Lung (tissue), 12 donors: ENCODE data around the gene SAMD9. TPM values are rescaled to one million over a fixed set of nuclear protein-coding genes. Genes with fewer than 3 reads are reported as not detected.
A peak's percentile ranks its signal among the peaks of the same experiment; 100 is the strongest.

Source experiments
- ATAC-seq: fragments of 200-7000 bp; cut with Tn5 transposase; one replicate; pipeline ENCODE4 v1.9.1; 2020; ENCODE audit warnings: moderate number of reproducible peaks; ENCODE audit not compliant: insufficient read depth, low FRiP score
- DNase-seq, 3 donors: peaks; one replicate each; pipeline ENCODE4 v3.0.0-alpha.2; 2013 to 2017
- H3K27ac ChIP-seq, 2 donors: one replicate each; pipeline ENCODE4 v1.5.1; 2013; ENCODE audit warnings: mild to moderate bottlenecking in 2 of 2, moderate library complexity in 2 of 2, control low read depth in 1 of 2, inconsistent platforms in 1 of 2, low read depth in 1 of 2, low read length in 1 of 2
- H3K27me3 ChIP-seq, 3 donors: one replicate each; pipeline ENCODE4 v1.5.1; 2013; ENCODE audit warnings: low read length in 2 of 3; ENCODE audit not compliant: control insufficient read depth in 3 of 3, insufficient read depth in 3 of 3
- H3K36me3 ChIP-seq, 4 donors: one replicate each; pipeline ENCODE4 v1.5.1; 2013; ENCODE audit warnings: low read length in 4 of 4, mild to moderate bottlenecking in 1 of 4, moderate library complexity in 1 of 4; ENCODE audit not compliant: control insufficient read depth in 4 of 4, insufficient read depth in 4 of 4
- H3K4me1 ChIP-seq, 5 donors: one replicate each; pipeline ENCODE4 v1.5.1; 2013; ENCODE audit warnings: low read length in 5 of 5, mild to moderate bottlenecking in 2 of 5, moderate library complexity in 1 of 5; ENCODE audit not compliant: control insufficient read depth in 5 of 5, insufficient read depth in 5 of 5
- H3K4me3 ChIP-seq: one replicate; pipeline ENCODE4 v1.5.1; 2013; ENCODE audit warnings: mild to moderate bottlenecking, control low read depth, moderate library complexity
- H3K9ac ChIP-seq, 2 donors: one replicate each; pipeline ENCODE4 v1.5.1; 2013; ENCODE audit warnings: low read length in 2 of 2, control low read depth in 1 of 2; ENCODE audit not compliant: insufficient read depth in 1 of 2
- H3K9me3 ChIP-seq, 4 donors: one replicate each; pipeline ENCODE4 v1.5.1; 2013; ENCODE audit warnings: low read length in 3 of 4, mild to moderate bottlenecking in 1 of 4, moderate library complexity in 1 of 4; ENCODE audit not compliant: control insufficient read depth in 4 of 4, insufficient read depth in 3 of 4
- WGBS, 2 donors: extraction: QIAGEN DNeasy Blood & Tissue Kit; methylation state at CpG; one replicate each; pipeline ENCODE4 v1.1.7; 2013; 5-methylcytosine and 5-hydroxymethylcytosine counted together
- polyA plus RNA-seq, 2 donors: library from polyadenylated mRNA; stranded (reverse); fragments of 200-250 nt; gene quantifications; one replicate each; pipeline ENCODE4 v1.2.1, GENCODE V29; 2013
- total RNA-seq, 2 donors: library from RNA; depleted of rRNA in 1 of 2; stranded (reverse); fragments of >200 nt in 1 of 2; gene quantifications; one replicate each; pipeline ENCODE4 v1.2.1, GENCODE V29; 2014 to 2021
- TF ChIP-seq, protein P1 (sequence below): IDR thresholded peaks from 2 replicates; pipeline ENCODE4 v1.5.1; 2012; ENCODE audit warnings: mild to moderate bottlenecking; ENCODE audit errors: control extremely low read depth, extremely low read depth
- donor health status: control.
- donor health status: control.
- donor health status: Bipolar disorder and iron deficiency.
- donor health status: healthy.
- donor health status: DM: yes; HTN: yes; CAD: no.

SAMD9 gene
- total and polyA plus RNA-seq, 4 donors = 2.3 to 14.5 (median 7.5) TPM

DNA sequence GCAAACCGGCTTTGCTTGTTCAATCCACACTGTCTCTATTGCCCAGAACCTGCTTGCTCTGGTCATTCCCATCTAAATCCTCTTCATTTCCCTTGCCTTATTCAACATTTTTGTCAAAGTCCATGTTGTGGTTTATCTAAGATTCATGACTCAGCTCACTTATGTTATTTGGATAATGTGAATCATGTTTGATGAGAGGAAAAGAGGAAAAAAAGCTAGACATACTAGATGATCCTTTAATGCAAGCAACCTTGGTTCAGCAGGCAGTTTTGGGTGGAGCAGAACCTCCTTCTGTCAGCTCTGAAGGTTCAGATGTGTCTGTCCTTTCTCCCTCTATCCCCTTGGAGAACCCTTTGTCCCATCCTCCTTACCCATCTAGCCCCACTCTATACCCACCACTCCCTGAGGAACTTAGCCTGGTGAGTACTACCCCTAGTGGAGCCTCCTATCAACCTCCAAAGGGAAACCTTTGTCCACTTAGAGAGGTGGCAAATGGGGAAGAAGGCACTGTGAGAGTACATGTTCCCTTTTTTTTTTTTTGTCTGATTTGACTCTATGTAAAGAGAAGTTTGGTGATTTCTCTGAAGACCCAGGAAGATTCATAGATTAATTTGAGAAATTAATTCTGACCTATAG, 32.5 kb upstream of the SAMD9 start:
- Histone ChIP-seq H3K9ac (no peak overlapping the region), H3K9me3 (no peaks in the 10 kb centered on the region), H3K4me1 (peaks cover 0 to 26% (median 5%) of the 10 kb centered on the region in 5 donors), H3K36me3 (no peaks in the 10 kb centered on the region), H3K27ac (no peak overlapping the region), H3K4me3 (no peak overlapping the region), H3K27me3 (no peaks in the 10 kb centered on the region)
- TF ChIP-seq, protein P1, sequence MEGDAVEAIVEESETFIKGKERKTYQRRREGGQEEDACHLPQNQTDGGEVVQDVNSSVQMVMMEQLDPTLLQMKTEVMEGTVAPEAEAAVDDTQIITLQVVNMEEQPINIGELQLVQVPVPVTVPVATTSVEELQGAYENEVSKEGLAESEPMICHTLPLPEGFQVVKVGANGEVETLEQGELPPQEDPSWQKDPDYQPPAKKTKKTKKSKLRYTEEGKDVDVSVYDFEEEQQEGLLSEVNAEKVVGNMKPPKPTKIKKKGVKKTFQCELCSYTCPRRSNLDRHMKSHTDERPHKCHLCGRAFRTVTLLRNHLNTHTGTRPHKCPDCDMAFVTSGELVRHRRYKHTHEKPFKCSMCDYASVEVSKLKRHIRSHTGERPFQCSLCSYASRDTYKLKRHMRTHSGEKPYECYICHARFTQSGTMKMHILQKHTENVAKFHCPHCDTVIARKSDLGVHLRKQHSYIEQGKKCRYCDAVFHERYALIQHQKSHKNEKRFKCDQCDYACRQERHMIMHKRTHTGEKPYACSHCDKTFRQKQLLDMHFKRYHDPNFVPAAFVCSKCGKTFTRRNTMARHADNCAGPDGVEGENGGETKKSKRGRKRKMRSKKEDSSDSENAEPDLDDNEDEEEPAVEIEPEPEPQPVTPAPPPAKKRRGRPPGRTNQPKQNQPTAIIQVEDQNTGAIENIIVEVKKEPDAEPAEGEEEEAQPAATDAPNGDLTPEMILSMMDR = no peak
- no peak for ATAC-seq
- DNase-seq = no peak
- WGBS, 2 donors = 94% methylated on average over 1 of the region's 1 CpG

DNA sequence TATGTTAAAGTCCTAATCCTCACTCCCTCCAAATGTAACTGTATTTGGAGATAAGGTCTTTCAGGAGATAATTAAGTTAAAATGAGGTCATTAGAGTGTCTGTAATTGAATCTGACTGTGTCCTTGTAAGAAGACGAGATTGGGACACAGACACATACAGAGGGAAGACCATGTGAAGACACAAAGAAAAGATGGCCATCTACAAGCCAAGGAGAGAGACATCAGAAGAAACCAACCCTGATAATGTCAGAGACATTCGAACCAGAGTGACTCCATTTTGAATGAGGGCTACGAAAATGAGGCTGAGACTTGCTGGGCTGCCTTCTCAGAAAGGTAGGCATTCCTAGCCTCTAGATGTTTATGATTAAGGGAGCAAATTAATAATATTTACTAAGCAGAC, 30.9 kb upstream of the SAMD9 start:
- ATAC-seq (no peak), DNase-seq (no peak)
- whole genome bisulfite sequencing, 2 donors = 86 to 93% methylated on average over 3 of the region's 3 CpGs
- Histone ChIP-seq H3K27ac (no peak overlapping the region), H3K9me3 (no peaks in the 10 kb centered on the region), H3K27me3 (no peaks in the 10 kb centered on the region), H3K4me1 (peaks cover 0 to 26% (median 5%) of the 10 kb centered on the region in 5 donors), H3K36me3 (peaks cover 3 to 8% (median 5%) of the 10 kb centered on the region in 4 donors), H3K9ac (peak overlapping the region in 1 of 2 donors; percentile 52), H3K4me3 (no peak overlapping the region)
- TF ChIP-seq, protein P1 = no peak

DNA sequence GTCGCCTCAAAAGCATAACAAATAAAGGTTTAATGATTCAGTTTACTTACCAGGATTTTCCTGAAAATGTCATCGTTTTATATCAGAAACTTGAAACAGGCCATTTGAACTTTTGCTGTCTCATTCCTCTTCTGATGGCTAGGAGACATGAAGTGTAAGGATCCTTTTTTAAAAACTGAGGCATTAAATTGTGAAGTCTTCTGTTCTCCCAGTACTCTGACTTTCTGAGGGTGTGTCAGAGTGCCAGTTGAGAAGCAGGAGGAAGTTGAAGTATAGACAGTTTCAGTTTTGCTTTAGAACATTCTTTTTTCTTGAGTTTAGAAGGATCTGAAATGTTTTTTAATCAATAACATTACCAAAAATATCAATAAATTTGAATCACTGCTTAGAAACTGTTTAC, 30.4 kb upstream of the SAMD9 start, which contains the start of gene SAMD9L:
TSS of gene SAMD9L (minus strand) at position 242 of the 400 bp plus-strand sequence. CDS start 12,414 bp downstream, outside the sequence.
- H3K4me3 ChIP-seq = peak within 1 kb of the TSS; percentile 44
- peaks cover 4 to 14% (median 6%) of the 10 kb centered on the region in 4 donors for H3K36me3 ChIP-seq
- TF ChIP-seq, protein P1 = no peak
- peaks cover 0 to 26% (median 5%) of the 10 kb centered on the region in 5 donors for H3K4me1 ChIP-seq
- peak in 2 of 3 donors; percentile 46 to 56 for DNase-seq
- H3K9ac ChIP-seq = peak within 1 kb of the TSS; percentile 28 to 52
- no peaks in the 10 kb centered on the region for H3K27me3 ChIP-seq
- H3K9me3 ChIP-seq = peaks cover 0 to under 1% (median 0%) of the 10 kb centered on the region in 4 donors
- ATAC-seq = no peak
- WGBS, 2 donors = 6 to 12% methylated on average over 2 of the region's 2 CpGs
- peak within 1 kb of the TSS in 1 of 2 donors; percentile 72 for H3K27ac ChIP-seq
